Heart left ventricle (tissue), 16 donors: ENCODE data around the gene NFAT5. TPM values are rescaled to one million over a fixed set of nuclear protein-coding genes. Genes with fewer than 3 reads are reported as not detected.

Experiments
- ATAC-seq, 4 donors: fragments of 200-7000 bp; cut with Tn5 transposase; one replicate each; pipeline ENCODE4 v1.9.1; 2020 to 2022; ENCODE audit warnings: moderate library complexity in 4 of 4, mild to moderate bottlenecking in 3 of 4, moderate number of reproducible peaks in 1 of 4
- DNase-seq, 5 donors: peaks; one replicate each; pipeline ENCODE4 v3.0.0-alpha.2; 2020
- H3K27ac ChIP-seq, 12 donors: fragments of 200-600 bp; sonication (generic) in 4 of 12; one replicate each; pipeline versions ENCODE4 v1.5.0 to v1.8.0; 2016 to 2022; ENCODE audit warnings: mild to moderate bottlenecking in 2 of 12
- H3K27me3 ChIP-seq, 9 donors: fragments of 200-600 bp; sonication (generic) in 2 of 9; one replicate each; pipeline versions ENCODE4 v1.5.1 to v1.8.0; 2016 to 2022; ENCODE audit warnings: mild to moderate bottlenecking in 3 of 9
- H3K36me3 ChIP-seq, 9 donors: fragments of 200-600 bp; sonication (generic) in 2 of 9; one replicate each; pipeline versions ENCODE4 v1.5.0 to v1.8.0; 2018 to 2022; ENCODE audit warnings: mild to moderate bottlenecking in 2 of 9
- H3K4me1 ChIP-seq, 12 donors: fragments of 200-600 bp; sonication (generic) in 4 of 12; one replicate each; pipeline versions ENCODE4 v1.5.0 to v1.8.0; 2016 to 2022; ENCODE audit warnings: mild to moderate bottlenecking in 3 of 12
- H3K4me3 ChIP-seq, 12 donors: fragments of 200-600 bp; sonication (generic) in 4 of 12; one replicate each; pipeline versions ENCODE4 v1.5.0 to v1.8.0; 2017 to 2022; ENCODE audit warnings: mild to moderate bottlenecking in 9 of 12, moderate library complexity in 4 of 12
- H3K9me3 ChIP-seq, 12 donors: fragments of 200-600 bp; sonication (generic) in 4 of 12; one replicate each; pipeline versions ENCODE4 v1.5.0 to v1.8.0; 2016 to 2022; ENCODE audit warnings: mild to moderate bottlenecking in 1 of 12
- POLR2A ChIP-seq, 2 donors: fragments of 450-650 bp; IDR thresholded peaks; one replicate each; pipeline ENCODE4 v1.6.1; 2017; ENCODE audit warnings: antibody characterized with exemption in 2 of 2, mild to moderate bottlenecking in 2 of 2, moderate library complexity in 2 of 2
- WGBS, 4 donors: extraction: QIAGEN DNeasy Blood & Tissue Kit in 2 of 4; methylation state at CpG; one replicate each; pipeline versions ENCODE4 v1.1.5 to v1.1.7; 2013 to 2018; 5-methylcytosine and 5-hydroxymethylcytosine counted together
- intact Hi-C, 10 donors: fragments of 100-400 bp; cut with DNase I; formaldehyde crosslinking; loops; one replicate each; pipeline versions ENCODE4 v1.11.1 to v1.14.2; 2022
- polyA plus RNA-seq, 2 donors: library from polyadenylated mRNA; stranded (reverse); fragments of 200-250 nt; gene quantifications; one replicate each; pipeline ENCODE4 v1.2.3, GENCODE V29; 2013
- total RNA-seq, 9 donors: library from RNA; depleted of rRNA in 2 of 9; stranded (reverse); fragments of >200 nt in 2 of 9; fragmentation: NEBNext Ultra II Directional in 3 of 9; extraction: Animal tissue kit (Norgen Biotek cat#: 25700) in 3 of 9; gene quantifications; one replicate each; pipeline versions ENCODE4 v1.1.0 to v1.2.4, GENCODE V29; 2016 to 2023
- TF ChIP-seq, protein P1 (sequence below), 12 donors: fragments of 200-600 bp; sonication (generic) in 4 of 12; IDR thresholded peaks; one replicate each; pipeline versions ENCODE4 v1.5.0 to v1.8.0; 2018 to 2022; ENCODE audit warnings: antibody characterized with exemption in 12 of 12, mild to moderate bottlenecking in 5 of 12
- donor health status: ischemic (EF 13 %, LVEDD 7.1; RV severe dilation, severe dysfunction).
- donor health status: healthy with polysubstance abuse.
- donor health status: DM: no; HTN: yes; CAD: no.
- donor health status: DM: no; HTN: no; CAD: no.
- donor health status: ischemic (EF 25% LVEDD 6.9; RV normal size, moderate dysfunction).
- donor health status: ischemic (EF 25% LVEDD 5.7; RV mildly dilated, moderate dysfunction).
- donor health status: healthy.
- donor health status: DM: yes; HTN: yes; CAD: no.
- donor health status: ischemic (EF 35%, LVEDD 5.7; RV mildly dilated, moderate dysfunction).
- donor health status: nonischemic (EF 11% LVEDD 7.7; RV severe dilation, severe dysfunction).
- donor health status: DM: yes; HTN: yes; CAD: no.
- donor health status: PGD.
- donor health status: ischemic (EF 29% LVEDD 5.4; RV normal size, mild dysfunction).
- donor health status: nonischemic (EF 23%, LVEDD 6.1; RV moderate dilation, normal function).

Gene NFAT5
- total and polyA plus RNA-seq, 11 donors: 4.9 to 30.5 (median 20.6) TPM

DNA sequence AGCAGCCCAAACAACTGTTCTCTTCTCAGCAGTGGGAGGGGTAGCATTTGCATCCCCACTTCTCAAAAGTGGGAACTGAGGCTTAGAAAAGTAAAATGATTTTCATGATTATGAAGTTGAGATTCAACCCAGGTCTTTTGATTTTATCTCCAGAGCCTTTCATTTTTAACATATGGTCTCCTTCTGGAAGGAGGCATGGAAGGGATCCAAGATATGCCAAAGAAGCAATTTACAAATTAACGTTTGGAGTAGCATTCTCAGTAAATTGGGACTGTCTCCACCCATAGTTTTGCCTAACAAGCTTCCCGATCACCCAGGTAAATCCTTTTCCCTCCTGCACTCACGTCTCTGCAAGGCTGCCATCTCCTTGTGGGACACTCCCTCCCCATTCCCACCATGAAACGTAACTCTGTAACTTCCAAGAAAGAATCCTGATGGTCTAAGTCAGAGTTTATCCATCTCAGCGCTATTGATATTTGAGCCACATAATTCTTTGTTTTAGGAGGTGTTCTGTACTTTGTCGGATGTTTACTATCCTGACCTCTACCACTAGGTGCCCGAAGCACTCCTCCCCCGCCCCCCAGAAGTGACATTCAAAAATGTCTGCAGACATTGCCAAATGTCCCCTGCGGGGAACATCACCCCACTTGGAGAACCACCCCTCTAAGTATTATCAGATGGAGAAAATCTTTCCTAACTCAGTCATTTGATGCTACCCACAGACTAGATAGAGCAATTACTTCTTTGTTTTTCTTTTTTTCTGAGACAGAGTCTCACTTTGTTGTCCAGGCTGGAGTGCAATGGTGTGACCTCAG lies 32.9 kb upstream of the NFAT5 start:
- TF ChIP-seq, protein P1, sequence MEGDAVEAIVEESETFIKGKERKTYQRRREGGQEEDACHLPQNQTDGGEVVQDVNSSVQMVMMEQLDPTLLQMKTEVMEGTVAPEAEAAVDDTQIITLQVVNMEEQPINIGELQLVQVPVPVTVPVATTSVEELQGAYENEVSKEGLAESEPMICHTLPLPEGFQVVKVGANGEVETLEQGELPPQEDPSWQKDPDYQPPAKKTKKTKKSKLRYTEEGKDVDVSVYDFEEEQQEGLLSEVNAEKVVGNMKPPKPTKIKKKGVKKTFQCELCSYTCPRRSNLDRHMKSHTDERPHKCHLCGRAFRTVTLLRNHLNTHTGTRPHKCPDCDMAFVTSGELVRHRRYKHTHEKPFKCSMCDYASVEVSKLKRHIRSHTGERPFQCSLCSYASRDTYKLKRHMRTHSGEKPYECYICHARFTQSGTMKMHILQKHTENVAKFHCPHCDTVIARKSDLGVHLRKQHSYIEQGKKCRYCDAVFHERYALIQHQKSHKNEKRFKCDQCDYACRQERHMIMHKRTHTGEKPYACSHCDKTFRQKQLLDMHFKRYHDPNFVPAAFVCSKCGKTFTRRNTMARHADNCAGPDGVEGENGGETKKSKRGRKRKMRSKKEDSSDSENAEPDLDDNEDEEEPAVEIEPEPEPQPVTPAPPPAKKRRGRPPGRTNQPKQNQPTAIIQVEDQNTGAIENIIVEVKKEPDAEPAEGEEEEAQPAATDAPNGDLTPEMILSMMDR (IDR thresholded peaks at IDR 0.05): no peak
- TF ChIP-seq POLR2A (IDR thresholded peaks at IDR 0.05): no peak
- no peak for ATAC-seq
- Histone ChIP-seq H3K27me3 (peaks cover 0 to 4% (median 0%) of the 10 kb centered on the region in 9 donors), H3K36me3 (no peaks in the 10 kb centered on the region), H3K27ac (no peak overlapping the region), H3K9me3 (no peaks in the 10 kb centered on the region), H3K4me3 (no peak overlapping the region), H3K4me1 (peaks cover 0 to 31% (median 0%) of the 10 kb centered on the region in 12 donors)
- intact Hi-C loops: loop anchor here in 1 of 10 donors (10.0 kb wide), 1 partner anchor 48 kb away; no protein-coding TSS in a partner anchor
- WGBS, 4 donors: 54 to 58% (median 56%) methylated on average over 8 to 9 of the region's 9 CpGs
- DNase-seq: no peak

DNA sequence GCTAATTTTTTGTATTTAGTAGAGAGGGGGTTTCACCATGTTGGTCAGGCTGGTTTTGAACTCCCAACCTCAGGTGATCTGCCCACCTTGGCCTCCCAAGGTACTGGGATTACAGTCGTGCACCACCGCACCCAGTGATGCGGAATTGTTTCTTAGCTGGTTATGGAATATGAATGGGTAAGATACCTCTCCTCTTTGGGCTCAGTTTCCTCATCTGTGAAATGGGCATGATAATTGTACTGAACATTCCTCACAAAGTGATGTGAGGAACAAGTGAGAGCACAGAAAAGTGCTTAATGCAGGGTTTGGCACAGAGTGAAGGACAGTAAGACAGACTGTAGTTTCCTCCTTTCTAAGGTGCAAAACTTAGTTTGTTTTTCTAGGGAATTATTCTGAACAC lies 31.0 kb upstream of the NFAT5 start:
- intact Hi-C loops: loop anchor here in 1 of 10 donors (10.0 kb wide), 1 partner anchor 50 kb away; no protein-coding TSS in a partner anchor
- no peak overlapping the region for H3K4me3 ChIP-seq
- WGBS, 4 donors: 88 to 97% (median 95%) methylated on average over 3 of the region's 3 CpGs
- peaks cover 0 to 30% (median 0%) of the 10 kb centered on the region in 12 donors for H3K4me1 ChIP-seq
- H3K9me3 ChIP-seq: no peaks in the 10 kb centered on the region
- no peak overlapping the region for H3K27ac ChIP-seq
- DNase-seq (no peak), ATAC-seq (no peak)
- H3K36me3 ChIP-seq: no peaks in the 10 kb centered on the region
- TF ChIP-seq, protein P1 (IDR thresholded peaks at IDR 0.05): no peak
- no peak for TF ChIP-seq POLR2A (IDR thresholded peaks at IDR 0.05)
- H3K27me3 ChIP-seq: peaks cover 0 to 4% (median 0%) of the 10 kb centered on the region in 9 donors

DNA sequence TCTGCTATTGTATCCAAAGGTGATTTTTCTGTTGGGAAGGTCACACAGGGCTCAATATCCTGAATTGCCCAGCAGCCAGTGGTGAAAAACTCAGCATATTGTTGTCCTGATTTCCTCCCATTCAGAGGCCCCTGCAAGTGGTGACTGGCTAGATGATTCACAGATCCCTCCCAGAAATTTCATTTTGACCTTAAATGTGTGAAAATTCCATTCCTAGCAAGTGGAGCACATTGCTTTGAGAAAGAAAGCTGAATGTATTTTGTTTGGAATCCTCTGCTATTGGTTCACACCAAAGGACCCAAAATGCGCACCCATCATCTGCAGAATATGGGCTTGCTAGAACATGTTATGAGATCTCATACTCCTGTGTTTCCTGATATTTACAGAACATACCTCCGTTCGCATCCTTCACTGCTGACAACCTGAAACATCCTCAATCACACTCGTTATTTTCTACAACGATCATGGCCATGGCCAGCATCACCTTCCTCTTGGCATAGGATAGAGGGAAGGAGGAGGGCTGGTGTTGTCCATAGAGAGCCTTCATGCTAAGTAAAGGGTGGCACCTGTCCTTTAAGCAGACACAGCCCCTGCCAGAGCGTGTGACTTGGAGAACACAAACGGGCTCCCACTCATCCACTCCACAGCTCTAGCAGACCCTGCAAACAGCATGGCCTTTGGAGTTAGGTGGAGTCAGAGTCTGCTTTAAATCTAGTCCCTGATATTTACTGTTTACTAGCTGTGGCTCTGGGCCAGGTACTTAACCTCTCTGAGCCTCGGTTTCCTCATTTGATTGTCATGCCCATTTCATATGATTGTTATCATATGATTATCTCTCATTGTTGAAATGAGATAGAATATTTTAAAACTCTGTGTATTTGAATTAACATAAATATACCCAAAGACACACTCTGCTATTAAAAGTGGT lies 30.4 kb upstream of the NFAT5 start:
- Histone ChIP-seq H3K36me3 (no peaks in the 10 kb centered on the region), H3K9me3 (no peaks in the 10 kb centered on the region), H3K27me3 (peaks cover 0 to 4% (median 0%) of the 10 kb centered on the region in 9 donors), H3K27ac (no peak overlapping the region), H3K4me1 (peaks cover 0 to 31% (median 0%) of the 10 kb centered on the region in 12 donors), H3K4me3 (no peak overlapping the region)
- TF ChIP-seq POLR2A (IDR thresholded peaks at IDR 0.05): no peak
- TF ChIP-seq, protein P1 (IDR thresholded peaks at IDR 0.05): no peak
- WGBS, 4 donors: 70 to 75% (median 75%) methylated on average over 8 of the region's 8 CpGs
- intact Hi-C loops: loop anchor here in 1 of 10 donors (10.0 kb wide), 1 partner anchor 51 kb away; no protein-coding TSS in a partner anchor
- ATAC-seq: no peak
- DNase-seq: no peak
